CD14-positive monocyte (primary cell): ENCODE data around the gene CIB4. TPM values are rescaled to one million over a fixed set of nuclear protein-coding genes. Genes with fewer than 3 reads are reported as not detected.

Source experiments
- DNase-seq, 3 donors: peaks; one replicate each; pipeline ENCODE4 v3.0.0-alpha.2; 2011 to 2022
- H2AFZ ChIP-seq: 2 replicates; pipeline ENCODE4 v1.6.0; 2012; ENCODE audit warnings: mild to moderate bottlenecking, low read depth, low read length, inconsistent platforms; ENCODE audit not compliant: insufficient read depth, poor library complexity, severe bottlenecking
- H3K27ac ChIP-seq, 2 donors: 1 replicate in 1 of 2; 2 replicates in 1 of 2; pipeline ENCODE4 v1.5.1; 2012 to 2013; ENCODE audit warnings: low read length in 2 of 2, control low read depth in 1 of 2, inconsistent platforms in 1 of 2, low read depth in 1 of 2, mild to moderate bottlenecking in 1 of 2
- H3K27me3 ChIP-seq, 2 donors: one replicate each; pipeline versions ENCODE4 v1.6.0 to v1.6.1; 2011 to 2013; ENCODE audit warnings: low read length in 2 of 2; ENCODE audit not compliant: control insufficient read depth in 2 of 2, insufficient read depth in 2 of 2
- H3K36me3 ChIP-seq, 2 donors: replicated peaks in 1 of 2; 1 replicate in 1 of 2; 2 replicates in 1 of 2; pipeline versions ENCODE4 v1.5.1 to v1.6.1; 2012 to 2013; ENCODE audit warnings: low read length in 2 of 2, control low read depth in 1 of 2, inconsistent platforms in 1 of 2, mild to moderate bottlenecking in 1 of 2; ENCODE audit not compliant: insufficient read depth in 2 of 2, control insufficient read depth in 1 of 2
- H3K4me1 ChIP-seq, 2 donors: 1 replicate in 1 of 2; 2 replicates in 1 of 2; pipeline versions ENCODE4 v1.5.1 to v1.6.1; 2012 to 2013; ENCODE audit warnings: low read length in 2 of 2, control low read depth in 1 of 2, inconsistent platforms in 1 of 2, mild to moderate bottlenecking in 1 of 2, moderate library complexity in 1 of 2; ENCODE audit not compliant: insufficient read depth in 2 of 2, control insufficient read depth in 1 of 2
- H3K4me2 ChIP-seq: replicated peaks from 2 replicates; pipeline ENCODE3; 2012; ENCODE audit warnings: low read length, moderate library complexity, mild to moderate bottlenecking; ENCODE audit not compliant: poor library complexity, severe bottlenecking; ENCODE audit errors: extremely low read depth
- H3K4me3 ChIP-seq, 3 experiments: fragments of 200-600 bp in 1 of 3; sonication (generic) in 1 of 3; replicated peaks in 1 of 3; 1 replicate in 2 of 3; 2 replicates in 1 of 3; pipeline ENCODE4 v1.5.1; 2011 to 2013; ENCODE audit warnings: low read length in 3 of 3, mild to moderate bottlenecking in 3 of 3, control low read depth in 2 of 3, low read depth in 2 of 3, inconsistent platforms in 1 of 3, moderate library complexity in 1 of 3
- H3K79me2 ChIP-seq: 2 replicates; pipeline ENCODE4 v1.6.0; 2012; ENCODE audit warnings: mild to moderate bottlenecking, control low read depth, inconsistent platforms, low read length, moderate library complexity; ENCODE audit not compliant: insufficient read depth
- H3K9ac ChIP-seq: 2 replicates; pipeline ENCODE4 v1.6.0; 2017; ENCODE audit warnings: low read length, mild to moderate bottlenecking; ENCODE audit not compliant: insufficient read depth, poor library complexity, severe bottlenecking
- H3K9me3 ChIP-seq, 2 donors: replicated peaks in 1 of 2; 1 replicate in 1 of 2; 2 replicates in 1 of 2; pipeline versions ENCODE4 v1.5.1 to v1.6.1; 2012 to 2013; ENCODE audit warnings: low read length in 2 of 2, control low read depth in 1 of 2; ENCODE audit not compliant: control insufficient read depth in 1 of 2, insufficient read depth in 1 of 2
- H4K20me1 ChIP-seq: 2 replicates; pipeline ENCODE4 v1.6.0; 2012; ENCODE audit warnings: mild to moderate bottlenecking, low read length, control low read depth, moderate library complexity; ENCODE audit not compliant: insufficient read depth
- H3K27ac Mint-ChIP-seq, 7 donors: one replicate each; pipeline ENCODE4 v1.8.0; 2020; ENCODE audit warnings: mild to moderate bottlenecking in 7 of 7, mixed read lengths in 7 of 7, moderate library complexity in 6 of 7, inconsistent platforms in 2 of 7
- H3K27me3 Mint-ChIP-seq, 3 donors: one replicate each; pipeline ENCODE4 v1.8.0; 2021 to 2022; ENCODE audit warnings: low read depth in 3 of 3, mild to moderate bottlenecking in 3 of 3, mixed read lengths in 3 of 3, moderate library complexity in 3 of 3, inconsistent platforms in 1 of 3
- H3K36me3 Mint-ChIP-seq, 2 donors: one replicate each; pipeline ENCODE4 v1.8.0; 2020; ENCODE audit warnings: mixed read lengths in 2 of 2, inconsistent platforms in 1 of 2, mild to moderate bottlenecking in 1 of 2
- H3K4me1 Mint-ChIP-seq: one replicate; pipeline ENCODE4 v1.8.0; 2020; ENCODE audit warnings: mild to moderate bottlenecking, mixed read lengths
- H3K4me3 Mint-ChIP-seq, 2 donors: one replicate each; pipeline ENCODE4 v1.8.0; 2020; ENCODE audit warnings: mild to moderate bottlenecking in 2 of 2, mixed read lengths in 2 of 2, moderate library complexity in 1 of 2
- H3K9me3 Mint-ChIP-seq, 7 donors: one replicate each; pipeline ENCODE4 v1.8.0; 2020 to 2022; ENCODE audit warnings: mixed read lengths in 7 of 7, mild to moderate bottlenecking in 6 of 7, moderate library complexity in 6 of 7, inconsistent platforms in 2 of 7
- WGBS: methylation state at CpG from one replicate; pipeline ENCODE4 v1.1.5; 2013; ENCODE audit warnings: missing lambda C conversion rate; ENCODE audit not compliant: insufficient coverage; 5-methylcytosine and 5-hydroxymethylcytosine counted together
- intact Hi-C, 2 donors: fragments of 100-400 bp; cut with micrococcal nuclease; formaldehyde crosslinking; loops; one replicate each; pipeline versions ENCODE4 v1.15.0 to v1.15.1; 2023
- polyA plus RNA-seq, 3 donors: library from polyadenylated mRNA; depleted of rRNA in 1 of 3; unstranded in 2 of 3; stranded (reverse) in 1 of 3; fragments of 300-500 nt in 2 of 3; fragments of >200 nt in 1 of 3; fragmentation: Illumina TruSeq in 2 of 3; gene quantifications; 1 replicate in 2 of 3; 2 replicates in 1 of 3; pipeline ENCODE4 v1.2.3, GENCODE V29; 2012 to 2021
- TF ChIP-seq, protein P1 (sequence below): fragments of 200-600 bp; IDR thresholded peaks from one replicate; pipeline ENCODE4 v1.8.0; 2022; ENCODE audit warnings: antibody characterized with exemption, mild to moderate bottlenecking

Gene CIB4
- polyA plus RNA-seq, 3 donors, result not detected

DNA sequence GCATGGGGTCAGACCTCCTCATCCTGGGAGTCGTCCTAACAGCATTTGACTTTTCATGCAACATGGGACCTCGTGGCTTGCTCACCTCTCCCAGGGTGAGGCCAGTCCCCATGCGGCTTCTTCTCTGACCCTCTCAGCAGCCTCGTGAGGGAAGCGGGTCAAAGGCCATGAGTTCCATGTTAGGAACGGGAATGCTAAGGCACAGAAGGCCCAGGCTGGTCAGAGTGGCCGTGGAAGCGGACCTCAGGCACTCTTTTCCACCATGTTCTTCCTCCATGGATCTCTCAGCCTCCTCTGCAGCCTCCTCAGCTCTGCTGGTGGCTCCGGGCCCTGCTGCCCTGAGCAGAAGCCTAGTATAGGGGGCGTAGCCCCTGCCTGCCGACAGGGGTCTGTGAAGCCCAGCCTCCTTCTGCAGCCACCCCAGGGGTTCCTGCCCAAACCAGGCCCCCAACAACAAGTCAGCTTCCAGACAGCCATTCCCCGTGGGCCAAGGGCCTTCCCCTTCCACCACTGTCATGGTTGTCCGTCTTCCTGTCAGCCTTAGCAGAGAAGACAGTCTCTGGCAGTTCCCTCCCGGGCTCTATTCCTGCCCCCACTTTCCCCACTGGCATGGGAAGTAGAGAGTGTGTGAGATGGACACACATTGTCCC, 103.2 kb downstream of the CIB4 start:
- WGBS, result 80% methylated on average over 13 of the region's 14 CpGs
- Histone ChIP-seq H3K9ac (no peak overlapping the region), H3K4me3 (no peak overlapping the region), H2AFZ (no peak overlapping the region), H3K4me2 (no peak overlapping the region), H3K27me3 (no peaks in the 10 kb centered on the region), H4K20me1 (no peaks in the 10 kb centered on the region), H3K79me2 (no peaks in the 10 kb centered on the region), H3K9me3 (no peaks in the 10 kb centered on the region), H3K36me3 (no peaks in the 10 kb centered on the region), H3K27ac (no peak overlapping the region), H3K4me1 (no peaks in the 10 kb centered on the region)
- Mint-ChIP-seq H3K27me3 (peaks cover 2 to 11% (median 6%) of the 10 kb centered on the region in 3 donors), H3K27ac (no peak overlapping the region), H3K36me3 (no peaks in the 10 kb centered on the region), H3K4me3 (no peak overlapping the region), H3K4me1 (no peaks in the 10 kb centered on the region), H3K9me3 (no peaks in the 10 kb centered on the region)
- TF ChIP-seq, protein P1, sequence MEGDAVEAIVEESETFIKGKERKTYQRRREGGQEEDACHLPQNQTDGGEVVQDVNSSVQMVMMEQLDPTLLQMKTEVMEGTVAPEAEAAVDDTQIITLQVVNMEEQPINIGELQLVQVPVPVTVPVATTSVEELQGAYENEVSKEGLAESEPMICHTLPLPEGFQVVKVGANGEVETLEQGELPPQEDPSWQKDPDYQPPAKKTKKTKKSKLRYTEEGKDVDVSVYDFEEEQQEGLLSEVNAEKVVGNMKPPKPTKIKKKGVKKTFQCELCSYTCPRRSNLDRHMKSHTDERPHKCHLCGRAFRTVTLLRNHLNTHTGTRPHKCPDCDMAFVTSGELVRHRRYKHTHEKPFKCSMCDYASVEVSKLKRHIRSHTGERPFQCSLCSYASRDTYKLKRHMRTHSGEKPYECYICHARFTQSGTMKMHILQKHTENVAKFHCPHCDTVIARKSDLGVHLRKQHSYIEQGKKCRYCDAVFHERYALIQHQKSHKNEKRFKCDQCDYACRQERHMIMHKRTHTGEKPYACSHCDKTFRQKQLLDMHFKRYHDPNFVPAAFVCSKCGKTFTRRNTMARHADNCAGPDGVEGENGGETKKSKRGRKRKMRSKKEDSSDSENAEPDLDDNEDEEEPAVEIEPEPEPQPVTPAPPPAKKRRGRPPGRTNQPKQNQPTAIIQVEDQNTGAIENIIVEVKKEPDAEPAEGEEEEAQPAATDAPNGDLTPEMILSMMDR, result no peak
- intact Hi-C loops, result no loop called here
- no peak for DNase-seq

DNA sequence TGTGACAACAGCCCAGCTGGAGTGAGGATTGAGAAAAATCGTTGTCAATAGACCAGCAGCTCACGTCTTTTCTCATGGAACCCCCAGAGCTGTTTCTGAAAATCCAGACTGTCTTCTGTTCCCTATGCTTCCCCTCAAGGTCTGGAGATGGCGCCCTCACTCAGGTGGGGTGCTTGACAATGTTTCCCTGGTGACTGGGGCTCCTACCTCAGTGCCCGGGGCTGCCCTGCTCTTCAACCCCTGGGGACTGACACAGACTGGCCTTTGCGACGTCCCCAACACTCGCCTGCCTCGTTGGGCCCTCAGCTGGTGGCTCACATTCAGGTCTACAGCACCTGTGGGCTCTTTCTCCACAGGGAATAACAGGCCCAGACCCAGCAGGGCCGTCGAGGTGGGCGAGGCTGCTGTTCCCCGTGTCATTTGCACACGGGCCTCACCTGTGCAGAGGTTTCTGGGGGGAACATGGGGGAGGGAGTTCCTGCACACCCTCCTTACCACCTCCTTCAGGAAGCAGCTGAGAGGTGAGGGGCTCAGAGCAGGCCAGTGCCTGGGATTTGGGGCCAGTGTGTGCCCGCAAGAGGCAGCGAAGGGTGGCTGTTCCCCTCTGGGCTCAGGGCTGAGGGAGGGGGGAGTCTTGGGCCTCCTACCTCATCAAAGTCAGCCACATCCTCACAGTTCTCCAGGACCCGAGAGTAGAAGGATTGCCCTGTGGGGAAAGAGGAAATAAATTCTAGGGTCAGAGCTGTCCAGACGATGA, 103.9 kb downstream of the CIB4 start:
- no peak for DNase-seq
- no peaks in the 10 kb centered on the region for H3K4me1 Mint-ChIP-seq
- no peaks in the 10 kb centered on the region for H3K4me1 ChIP-seq

More for the DNA sequence above, 103.9 kb downstream of the CIB4 start:
- Histone ChIP-seq H3K27ac (no peak overlapping the region), H4K20me1 (no peaks in the 10 kb centered on the region), H3K9me3 (no peaks in the 10 kb centered on the region), H3K4me2 (no peak overlapping the region), H3K9ac (no peak overlapping the region), H3K27me3 (no peaks in the 10 kb centered on the region), H3K4me3 (no peak overlapping the region), H3K36me3 (no peaks in the 10 kb centered on the region), H2AFZ (no peak overlapping the region), H3K79me2 (no peaks in the 10 kb centered on the region)
- no peaks in the 10 kb centered on the region for H3K36me3 Mint-ChIP-seq
- no peaks in the 10 kb centered on the region for H3K9me3 Mint-ChIP-seq
- no peak overlapping the region for H3K27ac Mint-ChIP-seq
- intact Hi-C loops, result no loop called here
- H3K27me3 Mint-ChIP-seq, result peaks cover 2 to 11% (median 3%) of the 10 kb centered on the region in 3 donors
- no peak overlapping the region for H3K4me3 Mint-ChIP-seq
- 93% methylated on average over 8 of the region's 17 CpGs for WGBS
- TF ChIP-seq, protein P1, result no peak
